Pancreas (tissue), 10 donors: ENCODE measurements around the gene BPIFA3. TPM values are rescaled to one million over a fixed set of nuclear protein-coding genes. Genes with fewer than 3 reads are reported as not detected.

Experiments
- ATAC-seq, 4 donors: fragments of 200-7000 bp; cut with Tn5 transposase; one replicate each; pipeline versions ENCODE4 v1.8.0 to v1.9.1; 2020; ENCODE audit warnings: mild to moderate bottlenecking in 4 of 4, moderate library complexity in 4 of 4
- DNase-seq, 6 donors: peaks; one replicate each; pipeline ENCODE4 v3.0.0-alpha.2; 2020
- FAIRE-seq: peaks from 2 replicates; lab custom pipeline; 2012; peaks lifted over from hg19 to GRCh38; lab: Jason Lieb, UNC
- H3K27ac ChIP-seq, 4 donors: fragments of 200-600 bp; sonication (generic); 1 replicate in 3 of 4; 2 replicates in 1 of 4; pipeline versions ENCODE4 v1.5.0 to v1.8.0; 2020
- H3K27me3 ChIP-seq, 4 donors: fragments of 200-600 bp; one replicate each; pipeline ENCODE4 v1.8.0; 2021
- H3K36me3 ChIP-seq, 3 donors: fragments of 200-600 bp; sonication (generic) in 1 of 3; one replicate each; pipeline versions ENCODE4 v1.5.0 to v1.8.0; 2020 to 2021
- H3K4me1 ChIP-seq, 3 donors: fragments of 200-600 bp; one replicate each; pipeline ENCODE4 v1.8.0; 2021
- H3K4me3 ChIP-seq, 4 donors: fragments of 200-600 bp; sonication (generic) in 2 of 4; one replicate each; pipeline versions ENCODE4 v1.5.0 to v1.8.0; 2020 to 2021
- H3K9me3 ChIP-seq, 4 donors: fragments of 200-600 bp; one replicate each; pipeline ENCODE4 v1.8.0; 2021
- WGBS, 2 donors: extraction: QIAGEN DNeasy Blood & Tissue Kit; methylation state at CpG; one replicate each; pipeline ENCODE4 v1.1.7; 2013; 5-methylcytosine and 5-hydroxymethylcytosine counted together
- intact Hi-C, 3 donors: fragments of 100-400 bp; cut with DNase I; formaldehyde crosslinking; loops; one replicate each; pipeline versions ENCODE4 v1.11.1 to v1.14.2; 2022
- polyA plus RNA-seq, 2 donors: library from polyadenylated mRNA; stranded (reverse); fragments of 200-250 nt; gene quantifications; one replicate each; pipeline ENCODE4 v1.2.3, GENCODE V29; 2013
- total RNA-seq, 6 donors: library from RNA; stranded (reverse); fragmentation: NEBNext Ultra II Directional in 4 of 6; extraction: Animal tissue kit (Norgen Biotek cat#: 25700) in 4 of 6; gene quantifications; one replicate each; pipeline versions ENCODE4 v1.2.1 to v1.2.4, GENCODE V29; 2021 to 2023
- TF ChIP-seq, protein P1 (sequence below), 4 donors: fragments of 200-600 bp; sonication (generic) in 3 of 4; IDR thresholded peaks; one replicate each; pipeline versions ENCODE4 v1.5.0 to v1.8.0; 2021; ENCODE audit warnings: antibody characterized with exemption in 4 of 4
- donor health status: healthy with polysubstance abuse.
- donor health status: DM: no; HTN: no; CAD: no; lungs with moderate emphysema.
- donor health status: DM: no; HTN: no; CAD: no.
- donor health status: control.
- donor health status: control.
- donor health status: Bipolar disorder and iron deficiency.
- donor health status: DM: yes; HTN: yes; CAD: no.
- donor health status: DM: no; HTN: no; CAD: no.
- donor health status: DM: no; HTN: no; CAD: no.
- donor health status: DM: yes; HTN: yes; CAD: no.

Gene BPIFA3
- total and polyA plus RNA-seq, 8 donors, result not detected

DNA sequence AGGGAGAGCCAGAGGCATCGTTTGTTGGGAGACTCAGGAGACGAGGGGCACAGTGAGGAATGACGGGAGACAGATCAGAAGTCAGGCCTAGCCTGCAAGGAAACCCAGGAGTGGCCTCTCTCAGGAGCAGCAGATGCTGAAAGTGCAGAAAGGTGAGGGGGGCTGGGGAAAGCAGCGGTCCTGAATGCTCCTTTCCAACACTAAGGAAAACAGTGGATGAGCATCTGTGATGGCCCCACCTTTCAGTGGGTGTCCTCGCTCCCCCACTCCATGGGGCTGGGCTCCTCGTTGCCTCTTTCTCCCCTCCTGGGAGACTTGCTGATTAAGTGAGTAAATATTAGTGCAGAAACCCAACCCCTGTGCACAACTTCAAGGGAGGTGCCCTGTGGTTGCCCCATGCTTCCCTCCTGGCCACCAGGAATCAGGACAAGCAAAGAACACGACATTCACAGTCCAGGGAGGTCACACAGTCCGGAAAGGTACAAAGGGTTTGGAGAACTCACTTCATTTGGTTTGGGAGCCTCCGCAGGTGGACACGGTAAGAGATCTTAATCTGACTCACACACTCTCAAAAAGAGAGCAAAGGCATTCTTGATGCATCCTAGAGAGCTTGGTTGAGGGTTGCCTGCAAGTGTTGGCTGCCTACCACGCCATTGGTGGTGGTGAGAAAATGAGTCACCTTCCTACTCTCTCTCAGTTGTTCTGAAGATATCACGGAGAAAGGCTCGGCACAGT, 56.1 kb downstream of the BPIFA3 start:
- no peak for FAIRE-seq
- WGBS, 2 donors, result 58 to 67% methylated on average over 13 of the region's 13 CpGs
- intact Hi-C loops, result no loop called here
- Histone ChIP-seq H3K4me1 (peaks cover 0 to 5% (median 3%) of the 10 kb centered on the region in 3 donors), H3K27me3 (no peaks in the 10 kb centered on the region), H3K36me3 (no peaks in the 10 kb centered on the region), H3K9me3 (no peaks in the 10 kb centered on the region), H3K27ac (no peak overlapping the region), H3K4me3 (no peak overlapping the region)
- no peak for ATAC-seq
- TF ChIP-seq, protein P1, sequence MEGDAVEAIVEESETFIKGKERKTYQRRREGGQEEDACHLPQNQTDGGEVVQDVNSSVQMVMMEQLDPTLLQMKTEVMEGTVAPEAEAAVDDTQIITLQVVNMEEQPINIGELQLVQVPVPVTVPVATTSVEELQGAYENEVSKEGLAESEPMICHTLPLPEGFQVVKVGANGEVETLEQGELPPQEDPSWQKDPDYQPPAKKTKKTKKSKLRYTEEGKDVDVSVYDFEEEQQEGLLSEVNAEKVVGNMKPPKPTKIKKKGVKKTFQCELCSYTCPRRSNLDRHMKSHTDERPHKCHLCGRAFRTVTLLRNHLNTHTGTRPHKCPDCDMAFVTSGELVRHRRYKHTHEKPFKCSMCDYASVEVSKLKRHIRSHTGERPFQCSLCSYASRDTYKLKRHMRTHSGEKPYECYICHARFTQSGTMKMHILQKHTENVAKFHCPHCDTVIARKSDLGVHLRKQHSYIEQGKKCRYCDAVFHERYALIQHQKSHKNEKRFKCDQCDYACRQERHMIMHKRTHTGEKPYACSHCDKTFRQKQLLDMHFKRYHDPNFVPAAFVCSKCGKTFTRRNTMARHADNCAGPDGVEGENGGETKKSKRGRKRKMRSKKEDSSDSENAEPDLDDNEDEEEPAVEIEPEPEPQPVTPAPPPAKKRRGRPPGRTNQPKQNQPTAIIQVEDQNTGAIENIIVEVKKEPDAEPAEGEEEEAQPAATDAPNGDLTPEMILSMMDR (IDR thresholded peaks at IDR 0.05), result no peak
- DNase-seq, result no peak

DNA sequence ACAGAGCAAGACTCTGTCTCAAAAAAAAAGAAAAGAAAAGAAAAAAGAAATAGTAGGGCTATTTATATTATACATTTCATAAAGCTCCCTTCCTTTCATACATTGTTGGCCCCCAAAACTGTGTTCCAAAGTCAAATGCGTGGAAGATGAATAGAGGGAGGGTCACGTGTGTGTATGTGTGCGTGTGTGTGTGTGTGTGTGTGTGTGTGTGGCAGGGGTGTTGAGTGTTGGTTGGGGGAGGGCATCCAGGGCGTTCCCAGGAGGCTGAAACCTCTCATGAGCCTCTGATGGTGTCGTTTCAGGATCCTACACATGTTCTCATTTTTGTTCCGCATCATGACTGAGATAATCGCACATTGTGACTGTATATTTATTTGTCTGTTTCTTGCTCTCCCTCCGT, 58.1 kb downstream of the BPIFA3 start:
- no peaks in the 10 kb centered on the region for H3K27me3 ChIP-seq
- WGBS, 2 donors, result 74 to 79% methylated on average over 8 of the region's 8 CpGs
- ATAC-seq (no peak), FAIRE-seq (no peak), DNase-seq (no peak)
- no peaks in the 10 kb centered on the region for H3K36me3 ChIP-seq
- no peak overlapping the region for H3K27ac ChIP-seq
- intact Hi-C loops, result no loop called here
- TF ChIP-seq, protein P1 (IDR thresholded peaks at IDR 0.05), result no peak
- no peaks in the 10 kb centered on the region for H3K9me3 ChIP-seq
- H3K4me1 ChIP-seq, result no peaks in the 10 kb centered on the region
- no peak overlapping the region for H3K4me3 ChIP-seq

DNA sequence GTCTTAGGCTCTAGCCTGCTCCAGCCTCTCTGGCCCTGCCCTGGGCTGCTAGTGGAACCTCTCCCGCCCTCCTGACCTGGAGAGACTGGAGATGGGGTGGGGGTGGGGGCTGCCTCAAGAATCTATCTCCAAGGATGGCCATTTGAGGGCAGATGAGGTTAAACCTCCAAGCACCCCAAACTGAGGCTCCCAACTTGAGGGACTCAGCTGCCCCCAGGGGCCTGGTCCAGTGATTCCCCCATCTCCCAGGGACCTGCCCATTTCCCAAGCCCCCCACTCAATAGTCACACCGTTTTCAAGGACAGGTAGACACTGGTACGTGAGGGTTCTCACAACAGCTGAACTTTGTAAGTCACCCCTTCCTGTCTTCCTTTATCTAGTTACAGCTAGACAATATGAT, 58.7 kb downstream of the BPIFA3 start:
- ATAC-seq (no peak), DNase-seq (no peak), FAIRE-seq (no peak)
- Histone ChIP-seq H3K4me1 (no peaks in the 10 kb centered on the region), H3K9me3 (no peaks in the 10 kb centered on the region), H3K36me3 (no peaks in the 10 kb centered on the region), H3K4me3 (no peak overlapping the region), H3K27me3 (no peaks in the 10 kb centered on the region), H3K27ac (no peak overlapping the region)
- intact Hi-C loops, result no loop called here
- WGBS, 2 donors, result 52 to 56% methylated on average over 3 of the region's 3 CpGs
- TF ChIP-seq, protein P1 (IDR thresholded peaks at IDR 0.05), result no peak

DNA sequence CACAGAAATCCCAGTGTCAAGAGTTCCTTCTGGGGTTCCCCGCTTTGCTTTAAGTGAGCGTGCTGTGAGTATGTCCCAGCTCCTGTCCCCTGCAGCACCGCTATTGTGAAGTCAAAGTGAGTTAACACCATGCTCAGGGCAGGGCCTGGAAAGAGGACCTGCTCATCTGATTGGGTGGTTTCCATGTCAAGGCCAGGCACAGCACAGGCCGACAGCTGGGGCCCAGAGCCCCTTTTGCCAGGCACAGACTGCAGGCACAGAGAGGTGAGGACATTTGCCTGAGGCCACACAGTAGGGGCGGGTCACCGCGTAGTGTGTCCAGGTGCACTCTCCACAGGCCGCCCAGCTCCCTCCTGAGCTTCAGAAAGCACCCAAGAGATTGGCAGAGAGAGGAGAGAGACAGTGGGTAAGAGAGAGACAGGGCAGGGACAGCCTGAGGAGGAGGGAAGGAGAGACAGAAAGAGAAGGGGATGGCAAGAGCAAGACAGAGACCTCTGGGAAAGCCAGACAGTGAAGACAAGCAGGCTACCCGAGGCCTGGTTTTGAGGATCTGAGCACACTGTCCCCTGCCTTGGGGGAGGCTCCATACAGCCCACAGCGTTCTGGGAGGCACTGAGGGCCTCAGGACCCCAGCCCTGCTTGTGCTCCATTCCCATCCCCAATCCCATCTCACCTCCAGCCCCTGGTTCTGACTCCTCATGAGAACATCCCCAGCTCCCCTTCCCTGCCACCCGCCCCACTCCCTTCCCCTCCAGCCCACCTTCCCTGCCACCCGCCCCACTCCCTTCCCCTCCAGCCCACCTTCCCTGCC, 59.4 kb downstream of the BPIFA3 start:
- FAIRE-seq, result no peak
- 72% methylated on average over 10 to 12 of the region's 12 CpGs for WGBS, 2 donors
- TF ChIP-seq, protein P1 (IDR thresholded peaks at IDR 0.05), result no peak

More for the DNA sequence above, 59.4 kb downstream of the BPIFA3 start:
- H3K4me3 ChIP-seq, result no peak overlapping the region
- H3K36me3 ChIP-seq, result no peaks in the 10 kb centered on the region
- no peak for ATAC-seq
- intact Hi-C loops, result no loop called here
- no peaks in the 10 kb centered on the region for H3K4me1 ChIP-seq
- DNase-seq, result no peak
- no peaks in the 10 kb centered on the region for H3K9me3 ChIP-seq
- H3K27ac ChIP-seq, result no peak overlapping the region
- no peaks in the 10 kb centered on the region for H3K27me3 ChIP-seq

Other genes starting within 250 kb of the BPIFA3 start
- gene SUN5, start 212.9 kb upstream of the BPIFA3 start, total RNA-seq, result not detected
- gene SUN5, start 212.9 kb upstream of the BPIFA3 start, polyA plus RNA-seq, result not detected
- gene BPIFB2, start 209.6 kb upstream of the BPIFA3 start, total RNA-seq, result under 1 TPM in 1 of 6 donors, not detected in 5; 0.16 TPM
- under 1 TPM in 1 of 2 donors, not detected in 1; 0.05 TPM for gene BPIFB2, start 209.6 kb upstream of the BPIFA3 start, polyA plus RNA-seq
- not detected for gene BPIFB6, start 185.7 kb upstream of the BPIFA3 start, total RNA-seq
- not detected for gene BPIFB6, start 185.7 kb upstream of the BPIFA3 start, polyA plus RNA-seq
- gene BPIFB3, start 163.4 kb upstream of the BPIFA3 start, total RNA-seq, result not detected
- gene BPIFB3, start 163.4 kb upstream of the BPIFA3 start, polyA plus RNA-seq, result not detected
- not detected for gene BPIFB4, start 137.7 kb upstream of the BPIFA3 start, total RNA-seq
- not detected for gene BPIFB4, start 137.7 kb upstream of the BPIFA3 start, polyA plus RNA-seq
- not detected for gene BPIFA2, start 49.2 kb upstream of the BPIFA3 start, total RNA-seq
- gene BPIFA2, start 49.2 kb upstream of the BPIFA3 start, polyA plus RNA-seq, result not detected
- gene BPIFA1, start 18.6 kb downstream of the BPIFA3 start, total RNA-seq, result not detected
- not detected for gene BPIFA1, start 18.6 kb downstream of the BPIFA3 start, polyA plus RNA-seq
- gene BPIFB1, start 65.9 kb downstream of the BPIFA3 start, total RNA-seq, result under 1 TPM in 1 of 6 donors, not detected in 5; 0.32 TPM
- under 1 TPM in 1 of 2 donors, not detected in 1; 0.12 TPM for gene BPIFB1, start 65.9 kb downstream of the BPIFA3 start, polyA plus RNA-seq
- gene CDK5RAP1, start 184.2 kb downstream of the BPIFA3 start, total RNA-seq, result 10 to 100 TPM in 4 of 6 donors, 1 to 10 TPM in 2; 8.1 to 12.6 (median 11.0) TPM
- 10 to 100 TPM; 38.6 to 63.9 TPM for gene CDK5RAP1, start 184.2 kb downstream of the BPIFA3 start, polyA plus RNA-seq
- gene SNTA1, start 226.4 kb downstream of the BPIFA3 start, total RNA-seq, result 1 to 10 TPM; 4.2 to 8.0 (median 6.1) TPM
- 10 to 100 TPM in 1 of 2 donors, 1 to 10 TPM in 1; 8.3 to 10.9 TPM for gene SNTA1, start 226.4 kb downstream of the BPIFA3 start, polyA plus RNA-seq